Coronary artery (tissue), 2 donors: ENCODE measurements around the gene PCMTD2.

Experiments used
- DNase-seq: peaks from one replicate; pipeline ENCODE4 v3.0.0-alpha.2; 2017; ENCODE audit warnings: low spot score
- H3K27ac ChIP-seq, 2 donors: fragments of 200-600 bp; sonication (generic); one replicate each; pipeline ENCODE4 v1.5.1; 2016 to 2019
- H3K4me3 ChIP-seq: fragments of 200-600 bp; sonication (generic); 2 replicates; pipeline ENCODE4 v1.5.1; 2016; ENCODE audit warnings: mild to moderate bottlenecking, moderate library complexity
- CTCF ChIP-seq: fragments of 200-600 bp; sonication (generic); IDR thresholded peaks from one replicate; pipeline ENCODE4 v1.5.1; 2019; ENCODE audit warnings: antibody characterized with exemption

Gene PCMTD2

GRCh38 chr20:64241061-64241460, 14.5 kb upstream of the PCMTD2 start:
- Histone ChIP-seq H3K4me3 (no peak overlapping the region), H3K27ac (no peak overlapping the region)
- DNase-seq: peak; percentile 41
- no peak for TF ChIP-seq CTCF

- TF ChIP-seq CTCF: no peak
- peak; percentile 64 for DNase-seq
- H3K27ac ChIP-seq: no peak overlapping the region
- H3K4me3 ChIP-seq: no peak overlapping the region
Observed at GRCh38 chr20:64242003-64242796, 13.3 kb upstream of the PCMTD2 start.

- no peak overlapping the region for H3K27ac ChIP-seq
- TF ChIP-seq CTCF: no peak
Observed at GRCh38 chr20:64242797-64243475, 12.6 kb upstream of the PCMTD2 start.

GRCh38 chr20:64244281-64244805, 11.2 kb upstream of the PCMTD2 start:
- DNase-seq: no peak
- no peak for TF ChIP-seq CTCF
- Histone ChIP-seq H3K4me3 (no peak overlapping the region), H3K27ac (no peak overlapping the region)

More at GRCh38 chr20:64242797-64243475, 12.6 kb upstream of the PCMTD2 start:
- no peak for DNase-seq
- H3K4me3 ChIP-seq: no peak overlapping the region

GRCh38 chr20:64244870-64245603, 10.5 kb upstream of the PCMTD2 start:
- no peak for DNase-seq
- TF ChIP-seq CTCF: no peak
- no peak overlapping the region for H3K27ac ChIP-seq
- no peak overlapping the region for H3K4me3 ChIP-seq

- no peak for DNase-seq
- H3K27ac ChIP-seq: no peak overlapping the region
- TF ChIP-seq CTCF: no peak
- no peak overlapping the region for H3K4me3 ChIP-seq
Observed at GRCh38 chr20:64245746-64246595, 9.6 kb upstream of the PCMTD2 start.
